Neural progenitor cell (in vitro differentiated cells): ENCODE measurements around the gene EIF2AK2. TPM values are rescaled to one million over a fixed set of nuclear protein-coding genes. Genes with fewer than 3 reads are reported as not detected.

Source experiments
- DNase-seq: peaks from one replicate; pipeline ENCODE4 v3.0.0-alpha.2; 2016; ENCODE audit warnings: low spot score
- H2AFZ ChIP-seq: fragments of 200-600 bp; sonication (generic); replicated peaks from 2 replicates; pipeline ENCODE4 v1.6.1; 2016; ENCODE audit warnings: antibody characterized with exemption
- H3F3A ChIP-seq: fragments of 200-600 bp; sonication (generic); 2 replicates; pipeline ENCODE4 v1.6.1; 2016; ENCODE audit warnings: antibody characterized with exemption, low read depth
- H3K27ac ChIP-seq: fragments of 200-600 bp; sonication (generic); 2 replicates; pipeline ENCODE4 v1.5.1; 2016; ENCODE audit warnings: mild to moderate bottlenecking
- H3K27me3 ChIP-seq: fragments of 200-600 bp; sonication (generic); 2 replicates; pipeline ENCODE4 v1.6.1; 2016; ENCODE audit warnings: mild to moderate bottlenecking, moderate library complexity
- H3K36me3 ChIP-seq: fragments of 200-600 bp; sonication (generic); 2 replicates; pipeline ENCODE4 v1.5.1; 2016
- H3K4me1 ChIP-seq: fragments of 200-600 bp; sonication (generic); 2 replicates; pipeline ENCODE4 v1.6.1; 2016; ENCODE audit warnings: mixed run types
- H3K4me2 ChIP-seq: fragments of 200-600 bp; sonication (generic); 2 replicates; pipeline ENCODE4 v1.6.1; 2016
- H3K4me3 ChIP-seq: fragments of 200-600 bp; sonication (generic); 2 replicates; pipeline ENCODE4 v1.5.1; 2016
- H3K79me2 ChIP-seq: fragments of 200-600 bp; sonication (generic); 2 replicates; pipeline ENCODE4 v1.6.1; 2016; ENCODE audit warnings: low read depth
- H3K9ac ChIP-seq: fragments of 200-600 bp; sonication (generic); 2 replicates; pipeline ENCODE4 v1.6.1; 2016
- H3K9me3 ChIP-seq: fragments of 200-600 bp; sonication (generic); 2 replicates; pipeline ENCODE4 v1.5.1; 2016; ENCODE audit warnings: low read depth
- H4K20me1 ChIP-seq: fragments of 200-600 bp; sonication (generic); 2 replicates; pipeline ENCODE4 v1.6.1; 2016; ENCODE audit warnings: low read depth
- H3K27ac Mint-ChIP-seq: 3 replicates; pipeline ENCODE4 v1.8.0; 2021; ENCODE audit warnings: mixed read lengths
- H3K27me3 Mint-ChIP-seq: 2 replicates; pipeline ENCODE4 v1.8.0; 2022; ENCODE audit warnings: low read depth, mild to moderate bottlenecking, inconsistent platforms, moderate library complexity, mixed read lengths; ENCODE audit not compliant: insufficient read depth
- H3K36me3 Mint-ChIP-seq: 3 replicates; pipeline ENCODE4 v1.8.0; 2021; ENCODE audit warnings: mixed read lengths
- H3K4me1 Mint-ChIP-seq: 3 replicates; pipeline ENCODE4 v1.8.0; 2021; ENCODE audit warnings: mixed read lengths
- H3K4me3 Mint-ChIP-seq: 3 replicates; pipeline ENCODE4 v1.8.0; 2021; ENCODE audit warnings: mild to moderate bottlenecking, moderate library complexity, mixed read lengths
- H3K9me3 Mint-ChIP-seq: 3 replicates; pipeline ENCODE4 v1.8.0; 2020; ENCODE audit warnings: mixed read lengths
- CTCF ChIP-seq: fragments of 200-600 bp; sonication (generic); IDR thresholded peaks from 2 replicates; pipeline ENCODE4 v1.5.1; 2017; ENCODE audit warnings: antibody characterized with exemption, mild to moderate bottlenecking
- EZH2 ChIP-seq: fragments of 200-600 bp; sonication (generic); IDR thresholded peaks from 2 replicates; pipeline ENCODE4 v1.6.1; 2017; ENCODE audit warnings: antibody characterized with exemption, mild to moderate bottlenecking, moderate library complexity
- EZH2phosphoT487 ChIP-seq: fragments of 200-600 bp; sonication (generic); IDR thresholded peaks from 2 replicates; pipeline ENCODE4 v1.6.1; 2017; ENCODE audit warnings: antibody characterized with exemption
- total RNA-seq: library from RNA; depleted of rRNA; stranded (reverse); fragments of >200 nt; gene quantifications from 2 replicates; pipeline ENCODE4 v1.2.3, GENCODE V29; 2015; ENCODE audit warnings: low replicate concordance

Gene EIF2AK2
- total RNA-seq, 1 donor from 2014 or later: 35.3 TPM

DNA sequence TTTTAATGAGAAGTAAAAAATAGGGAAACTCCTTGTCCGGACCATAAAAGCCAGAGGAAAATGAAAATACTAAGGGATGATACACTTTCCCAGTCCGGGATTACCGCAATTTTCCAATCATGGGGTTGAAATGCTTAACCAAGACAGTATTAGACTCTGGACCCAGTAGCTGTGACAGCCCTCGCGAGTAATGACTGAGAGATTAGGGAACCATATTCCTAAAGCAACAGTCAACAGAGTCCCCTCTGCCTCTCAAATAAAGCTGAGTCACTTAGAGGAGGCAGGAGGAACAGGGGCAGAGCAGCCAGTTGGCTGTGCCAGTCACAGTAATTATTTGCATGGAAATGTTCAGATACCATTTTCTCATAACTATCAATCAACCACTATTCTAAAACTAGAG, 37.6 kb downstream of the EIF2AK2 start:
- H3K4me3 ChIP-seq: no peak overlapping the region
- no peak overlapping the region for H3K4me3 Mint-ChIP-seq

DNA sequence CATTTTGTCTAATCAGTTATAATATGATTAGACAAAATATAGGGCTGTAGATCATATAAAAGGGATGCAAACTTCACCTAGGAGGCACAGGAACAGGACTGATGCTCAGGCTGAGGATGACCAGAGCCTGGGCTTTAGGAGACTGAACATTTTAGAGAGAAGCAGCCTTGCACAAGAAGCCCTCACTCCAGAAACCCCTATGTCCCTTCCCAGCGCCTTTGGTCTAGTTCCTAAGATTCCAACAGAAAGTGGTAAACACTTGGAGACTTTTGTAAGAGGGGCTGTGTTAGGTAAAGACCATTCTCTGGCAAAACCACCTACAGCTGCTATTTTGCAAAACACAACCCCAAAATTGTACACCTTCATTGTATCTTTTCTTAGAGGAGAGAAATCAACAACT, 39.2 kb downstream of the EIF2AK2 start:
- no peak for TF ChIP-seq CTCF
- no peak for TF ChIP-seq EZH2phosphoT487
- TF ChIP-seq EZH2: no peak
- Histone ChIP-seq H3K27me3 (no peaks in the 10 kb centered on the region), H3F3A (no peaks in the 10 kb centered on the region), H3K4me2 (no peak overlapping the region), H3K9me3 (no peaks in the 10 kb centered on the region), H2AFZ (no peak overlapping the region), H3K4me3 (no peak overlapping the region), H4K20me1 (no peaks in the 10 kb centered on the region), H3K4me1 (no peaks in the 10 kb centered on the region), H3K27ac (no peak overlapping the region), H3K9ac (no peak overlapping the region), H3K79me2 (no peaks in the 10 kb centered on the region), H3K36me3 (no peaks in the 10 kb centered on the region)
- Mint-ChIP-seq H3K36me3 (peaks cover 6% of the 10 kb centered on the region), H3K4me3 (no peak overlapping the region), H3K9me3 (no peaks in the 10 kb centered on the region), H3K27me3 (no peaks in the 10 kb centered on the region), H3K27ac (no peak overlapping the region), H3K4me1 (no peaks in the 10 kb centered on the region)
- no peak for DNase-seq

More for the DNA sequence above, 37.6 kb downstream of the EIF2AK2 start:
- H3K9me3 ChIP-seq: no peaks in the 10 kb centered on the region
- no peaks in the 10 kb centered on the region for H3K27me3 ChIP-seq
- no peaks in the 10 kb centered on the region for H4K20me1 ChIP-seq
- H2AFZ ChIP-seq: no peak overlapping the region
- TF ChIP-seq EZH2: no peak
- no peak for TF ChIP-seq EZH2phosphoT487
- TF ChIP-seq CTCF: no peak
- no peak overlapping the region for H3K4me2 ChIP-seq
- H3K27ac ChIP-seq: no peak overlapping the region
- Mint-ChIP-seq H3K27ac (no peak overlapping the region), H3K9me3 (no peaks in the 10 kb centered on the region), H3K36me3 (peaks cover 6% of the 10 kb centered on the region), H3K27me3 (peaks cover 2% of the 10 kb centered on the region), H3K4me1 (no peaks in the 10 kb centered on the region)
- no peak overlapping the region for H3K9ac ChIP-seq
- no peaks in the 10 kb centered on the region for H3F3A ChIP-seq
- no peaks in the 10 kb centered on the region for H3K79me2 ChIP-seq
- H3K4me1 ChIP-seq: no peaks in the 10 kb centered on the region
- H3K36me3 ChIP-seq: no peaks in the 10 kb centered on the region
- DNase-seq: no peak

- Histone ChIP-seq H3K4me1 (no peaks in the 10 kb centered on the region), H3K4me2 (no peak overlapping the region), H3K27ac (no peak overlapping the region), H3K27me3 (no peaks in the 10 kb centered on the region), H3K4me3 (no peak overlapping the region), H3K9me3 (no peaks in the 10 kb centered on the region), H3K79me2 (no peaks in the 10 kb centered on the region), H2AFZ (no peak overlapping the region), H3K36me3 (no peaks in the 10 kb centered on the region), H4K20me1 (no peaks in the 10 kb centered on the region), H3F3A (no peaks in the 10 kb centered on the region), H3K9ac (no peak overlapping the region)
- peaks cover 22% of the 10 kb centered on the region for H3K36me3 Mint-ChIP-seq
- H3K27me3 Mint-ChIP-seq: no peaks in the 10 kb centered on the region
- H3K4me1 Mint-ChIP-seq: no peaks in the 10 kb centered on the region
- TF ChIP-seq EZH2phosphoT487 (no peak), CTCF (no peak), EZH2 (no peak)
- no peaks in the 10 kb centered on the region for H3K9me3 Mint-ChIP-seq
- H3K4me3 Mint-ChIP-seq: no peak overlapping the region
- no peak for DNase-seq
- no peak overlapping the region for H3K27ac Mint-ChIP-seq
These were observed 44.8 kb downstream of the EIF2AK2 start for GRCh38 chr2:37111958-37112357.
